SW480 (cell line): ENCODE results near the gene PSMB9.

ENCODE experiments used
- DNase-seq: peaks from one replicate; pipeline ENCODE4 v3.0.0-alpha.2; 2016; ENCODE audit warnings: low spot score

The PSMB9 gene

DNA sequence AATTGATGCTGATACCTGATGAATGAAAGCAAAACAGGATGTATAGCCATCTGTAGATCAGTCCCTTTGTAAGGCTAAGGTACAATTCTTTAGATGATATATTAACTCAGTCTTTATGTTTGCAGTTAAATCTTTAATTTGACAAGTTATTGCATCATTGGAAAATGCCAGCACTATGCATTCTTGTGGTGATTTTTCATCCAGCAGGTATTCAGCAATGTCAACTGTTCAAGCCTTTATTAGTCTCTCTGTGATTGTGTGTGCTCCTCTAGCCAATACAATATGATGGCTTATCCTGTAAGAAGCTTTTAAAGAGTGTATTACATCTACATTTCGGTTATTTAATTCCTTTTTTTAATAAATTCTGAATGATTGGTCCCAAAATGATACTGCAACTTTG, 52.5 kb downstream of the PSMB9 start:
- DNase-seq: peak; percentile 55

DNA sequence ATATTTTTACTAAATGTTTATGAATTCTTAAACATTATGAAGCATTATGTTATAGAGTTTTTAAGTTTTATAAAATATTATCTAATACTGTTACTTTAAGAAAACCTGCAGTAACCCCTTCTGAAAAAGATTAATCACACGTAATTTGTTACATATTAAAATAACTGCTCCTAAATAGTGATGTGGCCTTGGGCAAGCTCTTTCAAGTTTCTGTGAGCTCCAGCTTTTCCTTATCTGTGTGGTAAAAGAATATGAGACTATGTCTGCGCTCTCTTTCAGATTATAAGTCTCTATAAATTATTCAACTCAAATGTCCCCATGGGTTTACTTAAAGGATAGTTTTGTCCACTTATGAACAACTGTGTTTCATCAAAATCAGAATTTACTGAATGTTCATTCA, 54.9 kb downstream of the PSMB9 start:
- DNase-seq: no peak
